Heart right ventricle (tissue), 16 donors: Measurements from ENCODE around the gene KRT39. TPM values are rescaled to one million over a fixed set of nuclear protein-coding genes. Genes with fewer than 3 reads are reported as not detected.

Experiments used
- ATAC-seq, 8 donors: fragments of 200-7000 bp; cut with Tn5 transposase; one replicate each; pipeline ENCODE4 v1.9.1; 2020; ENCODE audit warnings: mild to moderate bottlenecking in 8 of 8, moderate library complexity in 8 of 8, moderate number of reproducible peaks in 1 of 8
- DNase-seq, 2 donors: peaks; one replicate each; pipeline ENCODE4 v3.0.0-alpha.2; 2020
- H3K27ac ChIP-seq, 10 donors: fragments of 200-600 bp; sonication (generic) in 2 of 10; one replicate each; pipeline versions ENCODE4 v1.5.0 to v1.8.0; 2020 to 2022; ENCODE audit warnings: mild to moderate bottlenecking in 3 of 10
- H3K27me3 ChIP-seq, 7 donors: fragments of 200-600 bp; one replicate each; pipeline ENCODE4 v1.8.0; 2021 to 2022; ENCODE audit warnings: mild to moderate bottlenecking in 2 of 7
- H3K36me3 ChIP-seq, 9 donors: fragments of 200-600 bp; sonication (generic) in 1 of 9; one replicate each; pipeline versions ENCODE4 v1.5.0 to v1.8.0; 2020 to 2022; ENCODE audit warnings: mild to moderate bottlenecking in 2 of 9
- H3K4me1 ChIP-seq, 9 donors: fragments of 200-600 bp; sonication (generic) in 1 of 9; one replicate each; pipeline versions ENCODE4 v1.5.0 to v1.8.0; 2020 to 2022; ENCODE audit warnings: mild to moderate bottlenecking in 4 of 9
- H3K4me3 ChIP-seq, 10 donors: fragments of 200-600 bp; sonication (generic) in 2 of 10; one replicate each; pipeline versions ENCODE4 v1.5.0 to v1.8.0; 2020 to 2022; ENCODE audit warnings: mild to moderate bottlenecking in 7 of 10, moderate library complexity in 2 of 10
- H3K9me3 ChIP-seq, 11 donors: fragments of 200-600 bp in 10 of 11; sonication (generic) in 2 of 11; one replicate each; pipeline versions ENCODE4 v1.5.0 to v1.8.0; 2013 to 2022; ENCODE audit warnings: mild to moderate bottlenecking in 2 of 11, control low read depth in 1 of 11, moderate library complexity in 1 of 11
- WGBS, 2 donors: extraction: QIAGEN DNeasy Blood & Tissue Kit; methylation state at CpG; one replicate each; pipeline ENCODE4 v1.1.7; 2013; ENCODE audit warnings: inconsistent platforms in 1 of 2; 5-methylcytosine and 5-hydroxymethylcytosine counted together
- intact Hi-C, 10 donors: fragments of 100-400 bp; cut with DNase I; formaldehyde crosslinking; loops; one replicate each; pipeline versions ENCODE4 v1.11.1 to v1.14.2; 2022
- polyA plus RNA-seq, 2 donors: library from polyadenylated mRNA; stranded (reverse); fragments of 200-250 nt; gene quantifications; one replicate each; pipeline ENCODE4 v1.2.3, GENCODE V29; 2013
- total RNA-seq, 10 donors: library from RNA; stranded (reverse); fragmentation: NEBNext Ultra II Directional in 3 of 10; extraction: Animal tissue kit (Norgen Biotek cat#: 25700) in 3 of 10; gene quantifications; one replicate each; pipeline versions ENCODE4 v1.2.1 to v1.2.4, GENCODE V29; 2021 to 2023
- TF ChIP-seq, protein P1 (sequence below), 9 donors: fragments of 200-600 bp; sonication (generic) in 2 of 9; IDR thresholded peaks; one replicate each; pipeline versions ENCODE4 v1.5.0 to v1.8.0; 2021 to 2022; ENCODE audit warnings: antibody characterized with exemption in 9 of 9, mild to moderate bottlenecking in 5 of 9, moderate library complexity in 1 of 9
- donor health status: Arrhythmogenic right ventricular cardiomyopathy.
- donor health status: ischemic (EF 13 %, LVEDD 7.1; RV severe dilation, severe dysfunction).
- donor health status: healthy with polysubstance abuse.
- donor health status: DM: no; HTN: yes; CAD: no.
- donor health status: DM: no; HTN: no; CAD: no.
- donor health status: ischemic (EF 25% LVEDD 6.9; RV normal size, moderate dysfunction).
- donor health status: ischemic (EF 25% LVEDD 5.7; RV mildly dilated, moderate dysfunction).
- donor health status: healthy.
- donor health status: DM: yes; HTN: yes; CAD: no.
- donor health status: Ischemic cardiomyopathy.
- donor health status: ischemic (EF 35%, LVEDD 5.7; RV mildly dilated, moderate dysfunction).
- donor health status: nonischemic (EF 11% LVEDD 7.7; RV severe dilation, severe dysfunction).
- donor health status: DM: yes; HTN: yes; CAD: no.
- donor health status: PGD.
- donor health status: ischemic (EF 29% LVEDD 5.4; RV normal size, mild dysfunction).
- donor health status: nonischemic (EF 23%, LVEDD 6.1; RV moderate dilation, normal function).

The KRT39 gene
- total and polyA plus RNA-seq, 12 donors: not detected

DNA sequence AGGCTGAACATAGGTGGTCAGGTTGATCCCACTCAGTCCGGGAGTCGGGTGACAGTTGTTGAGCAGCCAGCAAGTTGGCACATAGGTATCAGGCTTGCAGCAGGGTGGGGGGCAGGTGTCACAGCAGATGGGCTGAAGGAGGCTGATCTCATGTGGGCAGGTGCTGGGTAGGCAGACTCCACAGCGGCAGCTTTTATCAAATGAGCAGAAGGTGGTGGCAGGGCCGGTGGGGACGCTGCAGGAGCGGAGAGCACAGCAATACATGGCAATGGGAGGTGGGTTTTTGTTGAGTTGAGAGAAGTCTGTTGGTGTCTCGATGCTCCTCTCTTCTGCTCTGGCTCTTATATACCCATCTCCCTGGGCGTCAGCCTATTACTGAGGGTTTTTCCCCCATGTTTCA lies 42.1 kb upstream of the KRT39 start, which contains the start of gene KRTAP3-1:
TSS of gene KRTAP3-1 (minus strand) at position 318 of the 400 bp plus-strand sequence. CDS start at position 264, 54 bp downstream.
- DNase-seq: no peak
- H3K9me3 ChIP-seq: no peaks in the 10 kb centered on the region
- no peak for ATAC-seq
- TF ChIP-seq, protein P1, sequence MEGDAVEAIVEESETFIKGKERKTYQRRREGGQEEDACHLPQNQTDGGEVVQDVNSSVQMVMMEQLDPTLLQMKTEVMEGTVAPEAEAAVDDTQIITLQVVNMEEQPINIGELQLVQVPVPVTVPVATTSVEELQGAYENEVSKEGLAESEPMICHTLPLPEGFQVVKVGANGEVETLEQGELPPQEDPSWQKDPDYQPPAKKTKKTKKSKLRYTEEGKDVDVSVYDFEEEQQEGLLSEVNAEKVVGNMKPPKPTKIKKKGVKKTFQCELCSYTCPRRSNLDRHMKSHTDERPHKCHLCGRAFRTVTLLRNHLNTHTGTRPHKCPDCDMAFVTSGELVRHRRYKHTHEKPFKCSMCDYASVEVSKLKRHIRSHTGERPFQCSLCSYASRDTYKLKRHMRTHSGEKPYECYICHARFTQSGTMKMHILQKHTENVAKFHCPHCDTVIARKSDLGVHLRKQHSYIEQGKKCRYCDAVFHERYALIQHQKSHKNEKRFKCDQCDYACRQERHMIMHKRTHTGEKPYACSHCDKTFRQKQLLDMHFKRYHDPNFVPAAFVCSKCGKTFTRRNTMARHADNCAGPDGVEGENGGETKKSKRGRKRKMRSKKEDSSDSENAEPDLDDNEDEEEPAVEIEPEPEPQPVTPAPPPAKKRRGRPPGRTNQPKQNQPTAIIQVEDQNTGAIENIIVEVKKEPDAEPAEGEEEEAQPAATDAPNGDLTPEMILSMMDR (IDR thresholded peaks at IDR 0.05): no peak
- H3K36me3 ChIP-seq: no peaks in the 10 kb centered on the region
- peaks cover 0 to 5% (median 0%) of the 10 kb centered on the region in 9 donors for H3K4me1 ChIP-seq
- H3K27me3 ChIP-seq: peaks cover 0 to 8% (median 0%) of the 10 kb centered on the region in 7 donors
- no peak within 1 kb of the TSS for H3K4me3 ChIP-seq
- no peak within 1 kb of the TSS for H3K27ac ChIP-seq
- intact Hi-C loops: no loop called here
- 79 to 82% methylated on average over 8 of the region's 8 CpGs for WGBS, 2 donors

DNA sequence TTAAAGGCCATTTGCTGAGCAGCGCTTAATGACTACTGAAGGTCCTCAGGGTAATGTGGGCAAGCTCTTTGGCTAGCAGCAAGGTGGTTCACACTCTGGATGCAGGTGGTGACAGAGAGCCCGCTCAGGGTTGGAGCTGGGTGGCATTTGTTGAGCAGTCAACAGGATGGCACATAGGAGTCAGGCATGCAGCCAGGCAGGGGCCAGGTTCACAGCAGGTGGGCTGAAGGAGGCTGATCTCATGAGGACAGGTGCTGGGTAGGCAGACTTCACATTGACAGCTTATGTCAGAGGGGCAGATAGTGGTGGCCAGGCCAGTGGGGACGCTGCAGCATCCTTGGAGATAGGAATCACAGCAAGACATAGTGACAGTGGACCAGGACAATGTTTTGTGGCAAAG lies 37.6 kb upstream of the KRT39 start:
- DNase-seq (no peak), ATAC-seq (no peak)

DNA sequence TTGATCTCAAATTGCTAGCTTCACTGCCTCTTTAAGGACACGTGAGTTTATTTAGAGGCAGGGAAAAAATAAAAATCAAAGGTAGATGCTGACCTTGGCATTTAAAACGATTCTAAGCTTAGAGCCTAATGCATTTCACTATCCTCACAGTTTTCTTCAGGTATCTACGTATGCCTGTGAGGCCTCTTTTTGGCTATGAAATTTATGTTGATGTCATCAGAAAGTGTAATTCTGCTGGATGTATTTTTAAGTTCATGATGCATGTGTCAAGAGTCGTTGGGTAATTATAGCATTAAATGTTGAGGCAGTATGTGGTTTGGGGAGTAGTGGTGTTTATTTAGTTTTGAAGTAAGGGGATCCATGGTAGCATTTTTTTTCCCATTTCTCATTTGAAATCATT lies 37.2 kb upstream of the KRT39 start:
- TF ChIP-seq, protein P1 (IDR thresholded peaks at IDR 0.05): no peak
- WGBS, 2 donors: 58 to 68% methylated on average over 4 of the region's 4 CpGs

More for the DNA sequence above, 37.6 kb upstream of the KRT39 start:
- TF ChIP-seq, protein P1 (IDR thresholded peaks at IDR 0.05): no peak
- Histone ChIP-seq H3K36me3 (no peaks in the 10 kb centered on the region), H3K4me1 (no peaks in the 10 kb centered on the region), H3K9me3 (peaks cover 0 to 3% (median 0%) of the 10 kb centered on the region in 11 donors), H3K27me3 (peaks cover 0 to 21% (median 7%) of the 10 kb centered on the region in 7 donors), H3K27ac (no peak overlapping the region), H3K4me3 (no peak overlapping the region)
- WGBS, 2 donors: 77 to 86% methylated on average over 3 of the region's 3 CpGs
- intact Hi-C loops: no loop called here

DNA sequence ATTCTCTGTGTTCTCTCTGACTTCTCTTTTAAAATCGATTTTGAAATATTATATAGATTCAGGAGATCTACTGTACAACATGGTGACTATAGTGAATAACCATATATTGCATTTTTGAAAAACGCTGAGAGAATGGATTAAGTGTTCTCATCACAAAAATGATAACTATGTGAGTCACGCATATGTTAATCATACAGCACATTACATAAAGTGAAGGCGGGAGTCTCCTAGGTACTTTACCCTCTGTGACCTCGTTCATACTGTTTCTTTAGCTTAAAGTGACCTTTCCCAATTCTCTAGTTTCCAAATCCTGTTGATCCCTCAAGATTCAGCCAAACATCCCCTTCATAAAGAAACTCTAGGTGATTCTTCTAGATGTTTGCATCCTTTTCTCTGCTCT lies 36.1 kb upstream of the KRT39 start:
- no peak for ATAC-seq
- H3K4me3 ChIP-seq: no peak overlapping the region
- H3K36me3 ChIP-seq: no peaks in the 10 kb centered on the region
- peaks cover 0 to 3% (median 0%) of the 10 kb centered on the region in 11 donors for H3K9me3 ChIP-seq
- intact Hi-C loops: no loop called here
- no peaks in the 10 kb centered on the region for H3K4me1 ChIP-seq
- H3K27ac ChIP-seq: no peak overlapping the region
- no peak for DNase-seq
- H3K27me3 ChIP-seq: peaks cover 0 to 35% (median 15%) of the 10 kb centered on the region in 7 donors
- 56 to 66% methylated on average over 5 of the region's 5 CpGs for WGBS, 2 donors
- TF ChIP-seq, protein P1 (IDR thresholded peaks at IDR 0.05): no peak

More for the DNA sequence above, 37.2 kb upstream of the KRT39 start:
- H3K4me1 ChIP-seq: no peaks in the 10 kb centered on the region
- H3K9me3 ChIP-seq: peaks cover 0 to 3% (median 0%) of the 10 kb centered on the region in 11 donors
- ATAC-seq (no peak), DNase-seq (no peak)
- no peak overlapping the region for H3K4me3 ChIP-seq
- intact Hi-C loops: no loop called here
- no peak overlapping the region for H3K27ac ChIP-seq
- H3K36me3 ChIP-seq: no peaks in the 10 kb centered on the region
- peaks cover 0 to 25% (median 10%) of the 10 kb centered on the region in 7 donors for H3K27me3 ChIP-seq
